Left lung (tissue), 10 donors: ENCODE results near the gene CAMTA1. TPM values are rescaled to one million over a fixed set of nuclear protein-coding genes. Genes with fewer than 3 reads are reported as not detected.

Source experiments
- ATAC-seq: fragments of 200-7000 bp; cut with Tn5 transposase; one replicate; pipeline ENCODE4 v1.9.1; 2020; ENCODE audit warnings: moderate library complexity
- DNase-seq, 4 donors: peaks; one replicate each; pipeline ENCODE4 v3.0.0-alpha.2; 2013 to 2020
- H3K27ac ChIP-seq, 2 donors: fragments of 200-600 bp; sonication (generic) in 1 of 2; one replicate each; pipeline versions ENCODE4 v1.5.0 to v1.8.0; 2020 to 2021
- H3K27me3 ChIP-seq, 2 donors: fragments of 200-600 bp; sonication (generic) in 1 of 2; one replicate each; pipeline versions ENCODE4 v1.5.0 to v1.8.0; 2020 to 2021
- H3K36me3 ChIP-seq, 2 donors: fragments of 200-600 bp; sonication (generic) in 1 of 2; one replicate each; pipeline versions ENCODE4 v1.5.0 to v1.8.0; 2020 to 2021
- H3K4me1 ChIP-seq, 2 donors: fragments of 200-600 bp; one replicate each; pipeline ENCODE4 v1.8.0; 2021
- H3K4me3 ChIP-seq, 2 donors: fragments of 200-600 bp; sonication (generic) in 1 of 2; one replicate each; pipeline versions ENCODE4 v1.5.0 to v1.8.0; 2020 to 2021; ENCODE audit warnings: mild to moderate bottlenecking in 1 of 2
- H3K9me3 ChIP-seq, 2 donors: fragments of 200-600 bp; sonication (generic) in 1 of 2; one replicate each; pipeline versions ENCODE4 v1.5.0 to v1.8.0; 2020 to 2021
- CTCF ChIP-seq, 2 donors: fragments of 200-600 bp; sonication (generic) in 1 of 2; IDR thresholded peaks; one replicate each; pipeline versions ENCODE4 v1.5.0 to v1.8.0; 2021; ENCODE audit warnings: antibody characterized with exemption in 2 of 2
- intact Hi-C, 2 donors: fragments of 100-400 bp; cut with DNase I; formaldehyde crosslinking; loops; one replicate each; pipeline versions ENCODE4 v1.11.2 to v1.14.2; 2022
- polyA plus RNA-seq, 6 donors: library from polyadenylated mRNA; unstranded; fragments of 120-200 nt; gene quantifications; one replicate each; pipeline ENCODE4 v1.2.1, GENCODE V29; 2013; ENCODE audit not compliant: insufficient read length in 6 of 6
- total RNA-seq, 2 donors: library from RNA; stranded (reverse); fragmentation: NEBNext Ultra II Directional; extraction: Animal tissue kit (Norgen Biotek cat#: 25700); gene quantifications; one replicate each; pipeline ENCODE4 v1.2.1, GENCODE V29; 2021
- donor health status: DM: no; HTN: yes; CAD: no.
- donor health status: DM: no; HTN: no; CAD: no.

CAMTA1 gene
- total and polyA plus RNA-seq, 8 donors = 42.7 to 69.1 (median 49.4) TPM

GRCh38 chr1:7458946-7459345 lies 673.7 kb downstream of the CAMTA1 start:
- intact Hi-C loops = loop anchor here in 1 of 2 donors (10.0 kb wide), 1 partner anchor 186 kb away; no protein-coding TSS in a partner anchor
- no peaks in the 10 kb centered on the region for H3K9me3 ChIP-seq
- no peak overlapping the region for H3K4me3 ChIP-seq
- no peaks in the 10 kb centered on the region for H3K36me3 ChIP-seq
- ATAC-seq (no peak), DNase-seq (peak in 1 of 4 donors; percentile 23)
- no peak overlapping the region for H3K27ac ChIP-seq
- H3K27me3 ChIP-seq = no peaks in the 10 kb centered on the region
- H3K4me1 ChIP-seq = no peaks in the 10 kb centered on the region
- TF ChIP-seq CTCF (IDR thresholded peaks at IDR 0.05) = no peak

- no peaks in the 10 kb centered on the region for H3K9me3 ChIP-seq
- H3K4me3 ChIP-seq = no peak overlapping the region
- intact Hi-C loops = loop anchor here in 1 of 2 donors (10.0 kb wide), 1 partner anchor 185 kb away; no protein-coding TSS in a partner anchor
- no peak overlapping the region for H3K27ac ChIP-seq
- no peaks in the 10 kb centered on the region for H3K27me3 ChIP-seq
- peak in 1 of 4 donors; percentile 49 for DNase-seq
- no peak for ATAC-seq
- TF ChIP-seq CTCF (IDR thresholded peaks at IDR 0.05) = no peak
- H3K4me1 ChIP-seq = no peaks in the 10 kb centered on the region
- H3K36me3 ChIP-seq = no peaks in the 10 kb centered on the region
Measured at GRCh38 chr1:7459914-7460313, 674.7 kb downstream of the CAMTA1 start.

DNA sequence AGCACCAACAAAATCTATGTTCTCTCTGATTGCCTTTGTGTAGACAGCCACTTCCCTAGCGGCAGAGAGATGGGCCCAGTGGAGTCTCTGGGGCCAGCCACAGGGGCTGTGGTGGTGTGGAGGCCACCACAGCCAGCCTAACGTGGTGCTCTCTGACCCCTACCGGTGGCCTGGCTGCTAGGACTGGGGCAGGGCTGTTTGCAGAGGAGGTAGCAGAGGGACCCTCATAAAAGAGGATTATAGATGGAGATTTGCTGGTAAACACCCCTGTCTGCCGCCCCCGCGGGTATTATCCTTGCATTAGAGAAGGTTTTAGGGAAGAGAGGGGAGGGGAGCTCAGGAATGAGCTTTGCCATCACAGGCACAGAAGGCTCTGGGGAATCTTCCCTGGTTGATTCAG lies 675.6 kb downstream of the CAMTA1 start:
- peak in 1 of 4 donors; percentile 46 for DNase-seq

DNA sequence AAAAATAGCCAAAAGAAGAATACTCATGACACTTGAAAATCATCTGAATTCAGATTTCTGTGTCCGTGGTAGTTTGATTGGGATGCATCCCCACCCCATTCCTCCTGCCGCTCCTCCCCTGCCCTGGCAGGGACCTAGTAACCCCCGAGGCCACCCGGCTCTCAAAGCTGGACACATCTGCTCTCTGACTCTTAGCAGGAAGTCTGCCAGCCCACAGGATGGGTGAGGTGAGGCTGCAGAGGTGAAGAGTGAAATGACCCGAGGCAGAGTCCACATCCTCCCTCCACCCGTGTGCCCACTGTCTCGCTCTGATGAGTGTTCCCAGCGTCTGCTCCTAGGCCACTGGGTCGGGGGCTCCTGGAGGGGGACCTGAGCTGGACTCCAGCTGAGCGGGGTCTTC lies 677.4 kb downstream of the CAMTA1 start:
- H3K9me3 ChIP-seq = no peaks in the 10 kb centered on the region
- H3K36me3 ChIP-seq = no peaks in the 10 kb centered on the region
- TF ChIP-seq CTCF (IDR thresholded peaks at IDR 0.05) = no peak
- intact Hi-C loops = no loop called here
- no peak overlapping the region for H3K27ac ChIP-seq
- no peaks in the 10 kb centered on the region for H3K4me1 ChIP-seq
- no peaks in the 10 kb centered on the region for H3K27me3 ChIP-seq
- no peak overlapping the region for H3K4me3 ChIP-seq
- DNase-seq (no peak), ATAC-seq (no peak)

More for the DNA sequence above, 675.6 kb downstream of the CAMTA1 start:
- no peak for ATAC-seq
- Histone ChIP-seq H3K27ac (no peak overlapping the region), H3K36me3 (no peaks in the 10 kb centered on the region), H3K4me3 (no peak overlapping the region), H3K4me1 (no peaks in the 10 kb centered on the region), H3K27me3 (no peaks in the 10 kb centered on the region), H3K9me3 (no peaks in the 10 kb centered on the region)
- TF ChIP-seq CTCF (IDR thresholded peaks at IDR 0.05) = no peak
- intact Hi-C loops = no loop called here

DNA sequence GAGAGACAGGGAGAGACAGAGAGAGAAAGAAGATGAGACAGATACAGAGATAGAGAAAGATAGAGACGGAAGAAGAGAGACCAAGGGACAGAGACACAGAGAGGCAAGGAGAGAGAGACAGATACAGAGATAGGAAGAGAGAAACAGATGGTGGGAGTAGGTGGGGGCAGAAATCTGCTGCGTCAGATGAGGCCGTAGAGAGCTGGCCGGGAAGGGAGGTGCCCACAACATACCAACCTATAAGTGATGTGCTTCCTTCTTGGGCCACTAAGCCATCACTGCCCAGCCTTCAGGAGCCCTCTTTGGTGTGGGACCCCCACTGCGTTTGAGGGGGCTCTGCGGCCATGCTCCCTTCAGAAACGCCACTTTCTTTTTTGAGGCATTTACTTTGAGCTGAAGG lies 678.3 kb downstream of the CAMTA1 start:
- no peak for TF ChIP-seq CTCF (IDR thresholded peaks at IDR 0.05)
- no peak overlapping the region for H3K4me3 ChIP-seq
- intact Hi-C loops = no loop called here
- peak in 1 of 4 donors; percentile 29 for DNase-seq
- H3K27ac ChIP-seq = no peak overlapping the region
- no peaks in the 10 kb centered on the region for H3K9me3 ChIP-seq
- no peak for ATAC-seq
- no peaks in the 10 kb centered on the region for H3K4me1 ChIP-seq
- H3K36me3 ChIP-seq = no peaks in the 10 kb centered on the region
- no peaks in the 10 kb centered on the region for H3K27me3 ChIP-seq
